ENCODE data around the gene OSBPL6. TPM values are rescaled to one million over a fixed set of nuclear protein-coding genes. Genes with fewer than 3 reads are reported as not detected.
"Not testable (repeated sequence)": the region's sequence is repeated elsewhere in the genome, so short reads cannot be mapped to it uniquely, and the experiment has no call there.

The OSBPL6 gene
- total and polyA plus RNA-seq, 2 of the 13 experiments (the other 11 are each of a cell fraction or from before 2014, with no cell fraction given) = 0.03 to 0.11 TPM

DNA sequence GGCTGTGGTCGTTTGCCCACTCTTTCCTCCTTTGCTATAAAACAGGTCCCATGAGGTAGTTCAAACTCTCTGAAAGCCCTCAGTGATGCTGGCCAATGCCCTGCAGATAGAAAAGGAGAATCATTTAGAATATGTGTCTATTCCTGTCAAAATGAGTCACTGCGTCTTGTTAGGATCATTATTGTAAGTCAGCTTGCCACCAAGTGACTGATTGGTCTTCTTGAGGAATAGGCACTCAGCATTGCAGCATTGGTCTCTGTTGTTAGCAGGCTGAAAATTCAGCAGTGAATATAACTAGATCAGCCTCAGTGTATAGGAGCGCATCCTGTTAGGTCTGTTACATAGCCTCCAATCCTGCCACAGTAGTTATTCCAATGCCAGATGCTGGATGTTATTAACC lies 227.8 kb downstream of the OSBPL6 start:
- intact Hi-C loops (cut with micrococcal nuclease; ENCODE audit: unreplicated experiment) = no loop called here
- Histone ChIP-seq H2AFZ (ENCODE audit: low read length) (no peak overlapping the region), H3K27me3 (ENCODE audit: control insufficient read depth in 1 of 2, insufficient read depth in 2 of 2, low read length in 2 of 2) (no peaks in the 10 kb centered on the region), H3K4me2 (ENCODE audit: low read depth, low read length) (no peak overlapping the region), H3K4me3 (replicated peaks in 1 of 3; ENCODE audit: insufficient read depth in 1 of 3, low read depth in 2 of 3, low read length in 3 of 3) (no peak overlapping the region), H3K4me1 (ENCODE audit: insufficient read depth, low read length) (0 out of 2 replicates have a peak, but pooled peaks cover under 1% of the 10 kb centered on the region), H3K79me2 (ENCODE audit: insufficient read depth, low read length) (no peaks in the 10 kb centered on the region), H3K36me3 (replicated peaks in 1 of 2; ENCODE audit: control insufficient read depth in 1 of 2, insufficient read depth in 2 of 2, low read length in 2 of 2) (no peaks in the 10 kb centered on the region), H3K9me3 (ENCODE audit: low read length) (peaks cover 7% of the 10 kb centered on the region; the same call in 1 of the 2 replicates), H3K27ac (ENCODE audit: extremely low read length, insufficient read depth, low read length) (no peak overlapping the region), H4K20me1 (ENCODE audit: insufficient read depth, low read length) (no peaks in the 10 kb centered on the region), H3K9ac (ENCODE audit: insufficient read depth, low read depth, low read length) (no peak overlapping the region)
- DNase-seq (ENCODE audit: low spot score) (no peak), FAIRE-seq (no peak), ATAC-seq (no peak)
- CTCF ChIA-PET (ENCODE audit: low intra/inter-chr PET ratio, low total read pairs) = no interaction called here
- TF ChIP-seq CENPX (CRISPR knock-in tag; IDR thresholded peaks at IDR 0.05) = no peak
- no peak for TF ChIP-seq ZNF839 (CRISPR knock-in tag; IDR thresholded peaks at IDR 0.05; ENCODE audit: borderline replicate concordance)
- no peak for TF ChIP-seq TGIF2 (CRISPR knock-in tag; IDR thresholded peaks at IDR 0.05)
- no peak for TF ChIP-seq HCFC1 (IDR thresholded peaks at IDR 0.05; ENCODE audit: low read depth, low read length)
- TF ChIP-seq KDM1A (CRISPR knock-in tag; IDR thresholded peaks at IDR 0.05) = no peak
- TF ChIP-seq TP53 (CRISPR knock-in tag; conservative IDR thresholded peaks at IDR 0.05) = no peak
- no peak for TF ChIP-seq DPF2 (CRISPR knock-in tag; IDR thresholded peaks at IDR 0.05; ENCODE audit: borderline replicate concordance, low read depth)
- TF ChIP-seq FOXM1 (CRISPR knock-in tag; IDR thresholded peaks at IDR 0.05) = no peak
- no peak for TF ChIP-seq PCBP1 (IDR thresholded peaks at IDR 0.05; ENCODE audit: borderline replicate concordance, low read depth, low read length)
- in situ Hi-C loops (cut with HindIII; ENCODE audit: extremely low pct_ligation_motif_present, low pct_unique_long_range_greater_than_20kb) = no loop called here
- no TSS peak for BruUV-seq (replicated peaks)
- 72% methylated on average over 3 of the region's 3 CpGs for WGBS (ENCODE audit: low lambda C conversion rate)
- POLR2A ChIA-PET = interaction anchor here (0.9 kb wide), 1 partner anchor 29 kb away, joined by 3 read pairs; the partner anchor contains the start of genes PJVK and PRKRA

- H3K4me2 ChIP-seq (ENCODE audit: low read depth, low read length); intact Hi-C loops (cut with micrococcal nuclease; ENCODE audit: unreplicated experiment); H3K36me3 ChIP-seq (replicated peaks in 1 of 2; ENCODE audit: control insufficient read depth in 1 of 2, insufficient read depth in 2 of 2, low read length in 2 of 2); POLR2A ChIA-PET; FAIRE-seq; H3K9ac ChIP-seq (ENCODE audit: insufficient read depth, low read depth, low read length); DNase-seq (ENCODE audit: low spot score); H2AFZ ChIP-seq (ENCODE audit: low read length); H3K79me2 ChIP-seq (ENCODE audit: insufficient read depth, low read length); H3K9me3 ChIP-seq (ENCODE audit: low read length); H3K27me3 ChIP-seq (ENCODE audit: control insufficient read depth in 1 of 2, insufficient read depth in 2 of 2, low read length in 2 of 2); CTCF ChIA-PET (ENCODE audit: low intra/inter-chr PET ratio, low total read pairs); H4K20me1 ChIP-seq (ENCODE audit: insufficient read depth, low read length); BruUV-seq (replicated peaks); H3K27ac ChIP-seq (ENCODE audit: extremely low read length, insufficient read depth, low read length); in situ Hi-C loops (cut with HindIII; ENCODE audit: extremely low pct_ligation_motif_present, low pct_unique_long_range_greater_than_20kb); H3K4me3 ChIP-seq (replicated peaks in 1 of 3; ENCODE audit: insufficient read depth in 1 of 3, low read depth in 2 of 3, low read length in 3 of 3); ATAC-seq: not testable (repeated sequence)
- WGBS (ENCODE audit: low lambda C conversion rate) = 92% methylated on average over 5 of the region's 5 CpGs
- H3K4me1 ChIP-seq (ENCODE audit: insufficient read depth, low read length) = peaks cover 17% of the 10 kb centered on the region
Observed at GRCh38 chr2:178423746-178424145, 229.4 kb downstream of the OSBPL6 start.
